ENCODE data around the gene KLHL26.

KLHL26 gene

GRCh38 chr19:18612051-18612771, 24.6 kb upstream of the KLHL26 start:
- Histone ChIP-seq H3K9me3 (ENCODE audit: control insufficient read depth, low read length) (no peaks in the 10 kb centered on the region), H3K9ac (ENCODE audit: low read length) (no peak overlapping the region), H3K27me3 (ENCODE audit: control insufficient read depth, insufficient read depth, low read length) (peaks cover 91% of the 10 kb centered on the region), H3K4me1 (ENCODE audit: control insufficient read depth, insufficient read depth, low read length) (peaks cover 15% of the 10 kb centered on the region), H3K36me3 (ENCODE audit: control insufficient read depth, insufficient read depth, low read length) (no peaks in the 10 kb centered on the region), H3K4me3 (ENCODE audit: low read length) (no peak overlapping the region)

- H3K4me3 ChIP-seq (ENCODE audit: low read length), result no peak within 1 kb of the TSS
- H3K27me3 ChIP-seq (ENCODE audit: control insufficient read depth, insufficient read depth, low read length), result peaks cover 91% of the 10 kb centered on the region
- no peak within 1 kb of the TSS for H3K9ac ChIP-seq (ENCODE audit: low read length)
Observed at GRCh38 chr19:18612772-18613588, 23.8 kb upstream of the KLHL26 start, which contains the start of gene TMEM59L. Gene TMEM59L, plus strand, starts transcription at chr19:18612870. Its CDS starts 89 bp downstream, at chr19:18612959.

GRCh38 chr19:18613589-18614234, 23.1 kb upstream of the KLHL26 start:
- Histone ChIP-seq H3K36me3 (ENCODE audit: control insufficient read depth, insufficient read depth, low read length) (no peaks in the 10 kb centered on the region), H3K9ac (ENCODE audit: low read length) (no peak overlapping the region), H3K27me3 (ENCODE audit: control insufficient read depth, insufficient read depth, low read length) (peaks cover 83% of the 10 kb centered on the region), H3K9me3 (ENCODE audit: control insufficient read depth, low read length) (no peaks in the 10 kb centered on the region), H3K4me3 (ENCODE audit: low read length) (no peak overlapping the region), H3K4me1 (ENCODE audit: control insufficient read depth, insufficient read depth, low read length) (peaks cover 12% of the 10 kb centered on the region)

More at GRCh38 chr19:18612772-18613588, 23.8 kb upstream of the KLHL26 start, which contains the start of gene TMEM59L:
- H3K36me3 ChIP-seq (ENCODE audit: control insufficient read depth, insufficient read depth, low read length), result no peaks in the 10 kb centered on the region
- no peaks in the 10 kb centered on the region for H3K9me3 ChIP-seq (ENCODE audit: control insufficient read depth, low read length)
- peaks cover 12% of the 10 kb centered on the region for H3K4me1 ChIP-seq (ENCODE audit: control insufficient read depth, insufficient read depth, low read length)

- no peaks in the 10 kb centered on the region for H3K9me3 ChIP-seq (ENCODE audit: control insufficient read depth, low read length)
- no peaks in the 10 kb centered on the region for H3K36me3 ChIP-seq (ENCODE audit: control insufficient read depth, insufficient read depth, low read length)
- H3K4me1 ChIP-seq (ENCODE audit: control insufficient read depth, insufficient read depth, low read length), result peaks cover 12% of the 10 kb centered on the region
- H3K4me3 ChIP-seq (ENCODE audit: low read length), result no peak overlapping the region
- no peak overlapping the region for H3K9ac ChIP-seq (ENCODE audit: low read length)
- H3K27me3 ChIP-seq (ENCODE audit: control insufficient read depth, insufficient read depth, low read length), result peaks cover 60% of the 10 kb centered on the region
Observed at GRCh38 chr19:18616023-18616422, 20.8 kb upstream of the KLHL26 start.

- H3K4me1 ChIP-seq (ENCODE audit: control insufficient read depth, insufficient read depth, low read length), result peaks cover 5% of the 10 kb centered on the region
- no peaks in the 10 kb centered on the region for H3K36me3 ChIP-seq (ENCODE audit: control insufficient read depth, insufficient read depth, low read length)
- peaks cover 47% of the 10 kb centered on the region for H3K27me3 ChIP-seq (ENCODE audit: control insufficient read depth, insufficient read depth, low read length)
- H3K4me3 ChIP-seq (ENCODE audit: low read length), result no peak overlapping the region
- H3K9ac ChIP-seq (ENCODE audit: low read length), result no peak overlapping the region
- no peaks in the 10 kb centered on the region for H3K9me3 ChIP-seq (ENCODE audit: control insufficient read depth, low read length)
Observed at GRCh38 chr19:18617562-18617961, 19.3 kb upstream of the KLHL26 start.

- no peaks in the 10 kb centered on the region for H3K36me3 ChIP-seq (ENCODE audit: control insufficient read depth, insufficient read depth, low read length)
- no peaks in the 10 kb centered on the region for H3K9me3 ChIP-seq (ENCODE audit: control insufficient read depth, low read length)
- peaks cover 40% of the 10 kb centered on the region for H3K27me3 ChIP-seq (ENCODE audit: control insufficient read depth, insufficient read depth, low read length)
- H3K9ac ChIP-seq (ENCODE audit: low read length), result no peak overlapping the region
- H3K4me1 ChIP-seq (ENCODE audit: control insufficient read depth, insufficient read depth, low read length), result no peaks in the 10 kb centered on the region
- no peak overlapping the region for H3K4me3 ChIP-seq (ENCODE audit: low read length)
Observed at GRCh38 chr19:18618236-18618635, 18.6 kb upstream of the KLHL26 start.

GRCh38 chr19:18620311-18620710, 16.5 kb upstream of the KLHL26 start:
- H3K4me3 ChIP-seq (ENCODE audit: low read length), result no peak overlapping the region
- no peaks in the 10 kb centered on the region for H3K4me1 ChIP-seq (ENCODE audit: control insufficient read depth, insufficient read depth, low read length)
- no peak overlapping the region for H3K9ac ChIP-seq (ENCODE audit: low read length)
- no peaks in the 10 kb centered on the region for H3K36me3 ChIP-seq (ENCODE audit: control insufficient read depth, insufficient read depth, low read length)
- H3K27me3 ChIP-seq (ENCODE audit: control insufficient read depth, insufficient read depth, low read length), result peaks cover 19% of the 10 kb centered on the region
- no peaks in the 10 kb centered on the region for H3K9me3 ChIP-seq (ENCODE audit: control insufficient read depth, low read length)

- Histone ChIP-seq H3K4me3 (ENCODE audit: low read length) (no peak overlapping the region), H3K36me3 (ENCODE audit: control insufficient read depth, insufficient read depth, low read length) (no peaks in the 10 kb centered on the region), H3K9ac (ENCODE audit: low read length) (no peak overlapping the region), H3K9me3 (ENCODE audit: control insufficient read depth, low read length) (no peaks in the 10 kb centered on the region), H3K27me3 (ENCODE audit: control insufficient read depth, insufficient read depth, low read length) (peaks cover 15% of the 10 kb centered on the region), H3K4me1 (ENCODE audit: control insufficient read depth, insufficient read depth, low read length) (no peaks in the 10 kb centered on the region)
Observed at GRCh38 chr19:18620902-18621301, 15.9 kb upstream of the KLHL26 start.

GRCh38 chr19:18626906-18627305, 9.9 kb upstream of the KLHL26 start:
- H3K9ac ChIP-seq (ENCODE audit: low read length), result no peak overlapping the region
- no peaks in the 10 kb centered on the region for H3K27me3 ChIP-seq (ENCODE audit: control insufficient read depth, insufficient read depth, low read length)
- H3K9me3 ChIP-seq (ENCODE audit: control insufficient read depth, low read length), result no peaks in the 10 kb centered on the region
- no peak overlapping the region for H3K4me3 ChIP-seq (ENCODE audit: low read length)
- no peaks in the 10 kb centered on the region for H3K36me3 ChIP-seq (ENCODE audit: control insufficient read depth, insufficient read depth, low read length)
- no peaks in the 10 kb centered on the region for H3K4me1 ChIP-seq (ENCODE audit: control insufficient read depth, insufficient read depth, low read length)

- Histone ChIP-seq H3K9me3 (ENCODE audit: control insufficient read depth, low read length) (no peaks in the 10 kb centered on the region), H3K36me3 (ENCODE audit: control insufficient read depth, insufficient read depth, low read length) (no peaks in the 10 kb centered on the region), H3K4me3 (ENCODE audit: low read length) (no peak overlapping the region), H3K9ac (ENCODE audit: low read length) (no peak overlapping the region), H3K4me1 (ENCODE audit: control insufficient read depth, insufficient read depth, low read length) (no peaks in the 10 kb centered on the region), H3K27me3 (ENCODE audit: control insufficient read depth, insufficient read depth, low read length) (no peaks in the 10 kb centered on the region)
Observed at GRCh38 chr19:18629166-18630088, 7.4 kb upstream of the KLHL26 start.

- H3K27me3 ChIP-seq (ENCODE audit: control insufficient read depth, insufficient read depth, low read length), result no peaks in the 10 kb centered on the region
- no peaks in the 10 kb centered on the region for H3K36me3 ChIP-seq (ENCODE audit: control insufficient read depth, insufficient read depth, low read length)
- no peak overlapping the region for H3K4me3 ChIP-seq (ENCODE audit: low read length)
- peaks cover 27% of the 10 kb centered on the region for H3K4me1 ChIP-seq (ENCODE audit: control insufficient read depth, insufficient read depth, low read length)
- H3K9me3 ChIP-seq (ENCODE audit: control insufficient read depth, low read length), result no peaks in the 10 kb centered on the region
- H3K9ac ChIP-seq (ENCODE audit: low read length), result no peak overlapping the region
Observed at GRCh38 chr19:18633321-18633720, 3.5 kb upstream of the KLHL26 start.

Data from mucosa of stomach (tissue), 1 donor.